Measurements from ENCODE around the gene SDF2L1. TPM values are rescaled to one million over a fixed set of nuclear protein-coding genes. Genes with fewer than 3 reads are reported as not detected.
A peak's percentile ranks its signal among the peaks of the same experiment; 100 is the strongest.
"Not testable (repeated sequence)": the region's sequence is repeated elsewhere in the genome, so short reads cannot be mapped to it uniquely, and the experiment has no call there.

The SDF2L1 gene
- total RNA-seq, 5 donors from 2014 or later (not counting 1 experiment from before 2014, with no cell fraction given) = 22.1 to 55.4 (median 50.2) TPM

- H3K27me3 ChIP-seq (replicated peaks in 1 of 2; ENCODE audit: control insufficient read depth in 2 of 2, extremely low read depth in 1 of 2, insufficient read depth in 2 of 2, low read length in 1 of 2); H3K4me3 Mint-ChIP-seq; H3K27me3 Mint-ChIP-seq; H3K27ac ChIP-seq (ENCODE audit: low read length); H3K9me3 Mint-ChIP-seq; POLR2A ChIA-PET; ATAC-seq (replicated peaks in 1 of 4); H3K9me3 ChIP-seq; H3K4me3 ChIP-seq (ENCODE audit: control insufficient read depth in 1 of 2, extremely low read depth in 1 of 2, low read length in 1 of 2); DNase-seq: not testable (repeated sequence)
- 100% methylated on average over 6 of the region's 11 CpGs for WGBS (ENCODE audit: insufficient coverage)
- H3K4me1 Mint-ChIP-seq = peaks cover 26 to 41% (median 40%) of the 10 kb centered on the region in 3 donors
- H3K36me3 Mint-ChIP-seq = peaks cover 28% of the 10 kb centered on the region
- CTCF ChIA-PET = interaction anchor here in 1 of 2 donors (1.0 kb wide), 1 partner anchor 20 kb away, joined by 3 read pairs; no protein-coding TSS in a partner anchor
- H3K4me1 ChIP-seq (ENCODE audit: control insufficient read depth in 1 of 2, extremely low read depth in 1 of 2, insufficient read depth in 2 of 2, low read length in 2 of 2) = peaks cover 0 to 18% of the 10 kb centered on the region in 2 experiments
- peaks cover 0 to 41% of the 10 kb centered on the region in 2 donors for H3K36me3 ChIP-seq (ENCODE audit: control insufficient read depth in 2 of 2, extremely low read depth in 1 of 2, insufficient read depth in 1 of 2, low read length in 1 of 2)
- peak overlapping the region in 1 of 2 donors; percentile 22 for H3K27ac Mint-ChIP-seq
Measured at GRCh38 chr22:21609556-21610157, 32.4 kb upstream of the SDF2L1 start.

DNA sequence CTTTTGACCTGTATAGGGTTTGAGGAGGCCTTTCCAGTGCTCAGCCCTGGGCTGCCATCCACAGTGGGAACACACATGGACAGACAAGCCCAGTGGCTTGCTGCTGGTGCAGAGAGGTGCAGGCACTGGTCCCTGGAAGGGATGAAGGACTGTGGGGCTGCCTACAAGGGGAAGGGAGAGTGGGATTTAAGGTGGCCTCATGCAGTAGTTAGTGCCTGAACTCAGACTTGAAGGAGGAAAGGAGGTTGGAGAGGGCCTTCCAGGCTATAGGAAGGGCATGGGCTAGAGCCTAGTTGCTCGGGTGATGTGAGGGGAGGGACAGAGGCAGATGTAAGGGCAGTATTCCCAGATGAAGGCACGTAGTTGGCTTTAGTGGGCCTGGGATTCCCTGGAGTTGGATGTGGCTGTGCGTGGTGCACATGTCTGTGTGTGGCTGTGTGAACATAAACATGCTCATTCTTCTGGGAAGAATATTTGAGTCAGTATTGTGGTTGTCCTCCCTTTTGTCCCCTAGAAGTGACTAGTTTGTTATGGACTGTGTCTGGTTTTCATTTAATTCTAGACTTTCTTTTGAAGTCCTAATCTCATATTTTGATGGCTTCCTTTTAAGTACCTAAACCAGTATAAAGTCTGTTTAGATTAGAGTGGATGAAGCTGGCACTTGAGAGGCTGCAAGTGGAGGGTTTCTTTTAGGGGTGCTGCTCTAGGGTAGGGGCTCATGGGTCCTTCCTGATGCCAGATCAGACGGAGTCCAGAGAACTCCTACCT, 30.7 kb upstream of the SDF2L1 start:
- no peaks in the 10 kb centered on the region for H3K27me3 ChIP-seq (replicated peaks in 1 of 2; ENCODE audit: control insufficient read depth in 2 of 2, extremely low read depth in 1 of 2, insufficient read depth in 2 of 2, low read length in 1 of 2)
- H3K4me3 Mint-ChIP-seq = no peak overlapping the region
- no peak overlapping the region for H3K4me3 ChIP-seq (ENCODE audit: control insufficient read depth in 1 of 2, extremely low read depth in 1 of 2, low read length in 1 of 2)
- H3K9me3 ChIP-seq = no peaks in the 10 kb centered on the region
- peaks cover 22 to 40% (median 37%) of the 10 kb centered on the region in 3 donors for H3K4me1 Mint-ChIP-seq
- CTCF ChIA-PET = no interaction called here
- H3K36me3 ChIP-seq (ENCODE audit: control insufficient read depth in 2 of 2, extremely low read depth in 1 of 2, insufficient read depth in 1 of 2, low read length in 1 of 2) = peaks cover 0 to 44% of the 10 kb centered on the region in 2 donors
- H3K4me1 ChIP-seq (ENCODE audit: control insufficient read depth in 1 of 2, extremely low read depth in 1 of 2, insufficient read depth in 2 of 2, low read length in 2 of 2) = peaks cover 0 to 12% of the 10 kb centered on the region in 2 experiments
- no peaks in the 10 kb centered on the region for H3K9me3 Mint-ChIP-seq
- H3K27ac ChIP-seq (ENCODE audit: low read length) = no peak overlapping the region
- peak overlapping the region; percentile 28 to 72 for H3K27ac Mint-ChIP-seq
- H3K36me3 Mint-ChIP-seq = peaks cover 28% of the 10 kb centered on the region
- POLR2A ChIA-PET = no interaction called here
- ATAC-seq (replicated peaks in 1 of 4) = no peak
- WGBS (ENCODE audit: insufficient coverage) = 97% methylated on average over 2 of the region's 4 CpGs
- DNase-seq = no peak
- H3K27me3 Mint-ChIP-seq = no peaks in the 10 kb centered on the region

DNA sequence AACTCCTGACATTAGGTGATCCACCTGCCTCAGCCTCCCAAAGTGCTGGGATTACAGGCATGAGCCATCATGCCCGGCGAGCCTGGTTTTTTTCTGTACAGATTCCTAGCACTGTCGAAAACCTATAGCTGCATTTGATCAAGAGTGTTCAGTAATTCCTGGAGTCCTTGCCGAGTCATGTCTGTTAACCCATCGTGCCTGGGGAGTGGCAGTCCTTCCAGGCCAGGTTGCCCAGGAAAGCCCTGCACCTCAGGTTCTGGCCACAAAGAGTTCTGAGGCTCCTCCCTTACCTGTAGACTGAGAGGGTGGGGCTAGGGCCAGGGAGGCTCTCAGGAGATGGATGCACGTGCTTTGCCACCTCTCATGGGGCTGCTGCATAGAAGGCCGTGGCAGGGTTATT, 29.2 kb upstream of the SDF2L1 start:
- ChIA-PET CTCF (no interaction called here), POLR2A (no interaction called here)
- H3K27me3 Mint-ChIP-seq = no peaks in the 10 kb centered on the region
- DNase-seq = no peak
- WGBS (ENCODE audit: insufficient coverage) = 96% methylated on average over 5 of the region's 7 CpGs
- peaks cover 0 to 44% of the 10 kb centered on the region in 2 donors for H3K36me3 ChIP-seq (ENCODE audit: control insufficient read depth in 2 of 2, extremely low read depth in 1 of 2, insufficient read depth in 1 of 2, low read length in 1 of 2)
- H3K36me3 Mint-ChIP-seq = peaks cover 27% of the 10 kb centered on the region
- no peak overlapping the region for H3K27ac ChIP-seq (ENCODE audit: low read length)
- H3K9me3 Mint-ChIP-seq = no peaks in the 10 kb centered on the region
- ATAC-seq (replicated peaks in 1 of 4) = no peak
- H3K9me3 ChIP-seq = no peaks in the 10 kb centered on the region
- no peaks in the 10 kb centered on the region for H3K27me3 ChIP-seq (replicated peaks in 1 of 2; ENCODE audit: control insufficient read depth in 2 of 2, extremely low read depth in 1 of 2, insufficient read depth in 2 of 2, low read length in 1 of 2)
- peaks cover 26 to 34% (median 33%) of the 10 kb centered on the region in 3 donors for H3K4me1 Mint-ChIP-seq
- H3K4me3 Mint-ChIP-seq = no peak overlapping the region
- no peak overlapping the region for H3K4me3 ChIP-seq (ENCODE audit: control insufficient read depth in 1 of 2, extremely low read depth in 1 of 2, low read length in 1 of 2)
- peaks cover 0 to 9% of the 10 kb centered on the region in 2 experiments for H3K4me1 ChIP-seq (ENCODE audit: control insufficient read depth in 1 of 2, extremely low read depth in 1 of 2, insufficient read depth in 2 of 2, low read length in 2 of 2)
- peak overlapping the region in 1 of 2 donors; percentile 12 for H3K27ac Mint-ChIP-seq

GRCh38 chr22:21613553-21614233, 28.4 kb upstream of the SDF2L1 start:
- H3K36me3 Mint-ChIP-seq = peaks cover 27% of the 10 kb centered on the region

DNA sequence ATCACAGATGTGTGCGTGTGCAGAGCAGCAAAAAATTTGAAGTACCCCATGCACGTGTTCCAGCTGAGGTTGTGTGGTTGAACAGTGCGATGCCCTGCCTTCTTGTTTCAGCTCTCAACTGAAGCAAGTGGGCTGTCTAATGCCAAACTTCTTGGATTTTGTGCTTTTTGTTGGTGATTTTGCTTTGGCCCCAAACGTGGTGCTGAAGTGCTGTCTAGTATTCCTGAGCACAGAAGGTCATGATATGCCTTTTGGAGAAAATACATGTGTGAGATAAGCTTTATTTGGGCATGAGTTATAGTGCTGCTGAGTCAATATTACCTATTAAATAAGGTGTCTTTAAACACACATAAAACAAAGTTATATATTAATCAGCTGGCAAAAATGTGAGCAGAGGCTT, 26.4 kb upstream of the SDF2L1 start:
- no peak overlapping the region for H3K4me3 ChIP-seq (ENCODE audit: control insufficient read depth in 1 of 2, extremely low read depth in 1 of 2, low read length in 1 of 2)
- Mint-ChIP-seq H3K9me3 (no peaks in the 10 kb centered on the region), H3K4me3 (no peak overlapping the region), H3K4me1 (peaks cover 26 to 39% (median 36%) of the 10 kb centered on the region in 3 donors), H3K27me3 (no peaks in the 10 kb centered on the region), H3K36me3 (peaks cover 25% of the 10 kb centered on the region), H3K27ac (peak overlapping the region in 1 of 2 donors; percentile 11)
- ChIA-PET CTCF (no interaction called here), POLR2A (interaction anchor here in 1 of 2 donors (0.9 kb wide), 1 partner anchor 46 kb away, joined by 3 read pairs; no protein-coding TSS in a partner anchor)
- no peaks in the 10 kb centered on the region for H3K9me3 ChIP-seq
- peaks cover 0 to 47% of the 10 kb centered on the region in 2 donors for H3K36me3 ChIP-seq (ENCODE audit: control insufficient read depth in 2 of 2, extremely low read depth in 1 of 2, insufficient read depth in 1 of 2, low read length in 1 of 2)
- no peak overlapping the region for H3K27ac ChIP-seq (ENCODE audit: low read length)
- DNase-seq = no peak
- H3K4me1 ChIP-seq (ENCODE audit: control insufficient read depth in 1 of 2, extremely low read depth in 1 of 2, insufficient read depth in 2 of 2, low read length in 2 of 2) = peaks cover 0 to 9% of the 10 kb centered on the region in 2 experiments
- no peak for ATAC-seq (replicated peaks in 1 of 4)
- H3K27me3 ChIP-seq (replicated peaks in 1 of 2; ENCODE audit: control insufficient read depth in 2 of 2, extremely low read depth in 1 of 2, insufficient read depth in 2 of 2, low read length in 1 of 2) = no peaks in the 10 kb centered on the region
- WGBS (ENCODE audit: insufficient coverage) = 100% methylated on average over 3 of the region's 4 CpGs

More at GRCh38 chr22:21613553-21614233, 28.4 kb upstream of the SDF2L1 start:
- no peaks in the 10 kb centered on the region for H3K27me3 Mint-ChIP-seq
- H3K4me3 Mint-ChIP-seq = no peak overlapping the region
- Histone ChIP-seq H3K27me3 (replicated peaks in 1 of 2; ENCODE audit: control insufficient read depth in 2 of 2, extremely low read depth in 1 of 2, insufficient read depth in 2 of 2, low read length in 1 of 2) (no peaks in the 10 kb centered on the region), H3K27ac (ENCODE audit: low read length) (no peak overlapping the region), H3K4me1 (ENCODE audit: control insufficient read depth in 1 of 2, extremely low read depth in 1 of 2, insufficient read depth in 2 of 2, low read length in 2 of 2) (peaks cover 0 to 9% of the 10 kb centered on the region in 2 experiments), H3K36me3 (ENCODE audit: control insufficient read depth in 2 of 2, extremely low read depth in 1 of 2, insufficient read depth in 1 of 2, low read length in 1 of 2) (peaks cover 0 to 47% of the 10 kb centered on the region in 2 donors), H3K9me3 (no peaks in the 10 kb centered on the region), H3K4me3 (ENCODE audit: control insufficient read depth in 1 of 2, extremely low read depth in 1 of 2, low read length in 1 of 2) (no peak overlapping the region)
- CTCF ChIA-PET = interaction anchor here in 1 of 2 donors (0.6 kb wide), 1 partner anchor 49 kb away, joined by 3 read pairs; no protein-coding TSS in a partner anchor
- H3K9me3 Mint-ChIP-seq = no peaks in the 10 kb centered on the region
- ATAC-seq (replicated peaks in 1 of 4) = no peak
- peak overlapping the region in 1 of 2 donors; percentile 52 for H3K27ac Mint-ChIP-seq
- peaks cover 26 to 34% (median 32%) of the 10 kb centered on the region in 3 donors for H3K4me1 Mint-ChIP-seq
- WGBS (ENCODE audit: insufficient coverage) = 67% methylated on average over 1 of the region's 4 CpGs
- no peak for DNase-seq
- POLR2A ChIA-PET = no interaction called here

- POLR2A ChIA-PET = interaction anchor here (0.5 to 0.6 kb wide), 2 partner anchors 13 to 16 kb away, joined by 3 to 14 read pairs; no protein-coding TSS in a partner anchor
- peak overlapping the region; percentile 19 to 49 for H3K27ac Mint-ChIP-seq
- 100% methylated on average over 1 of the region's 6 CpGs for WGBS (ENCODE audit: insufficient coverage)
Measured at GRCh38 chr22:21617337-21617736, 24.8 kb upstream of the SDF2L1 start.

More at GRCh38 chr22:21617337-21617736, 24.8 kb upstream of the SDF2L1 start:
- H3K4me1 ChIP-seq (ENCODE audit: control insufficient read depth in 1 of 2, extremely low read depth in 1 of 2, insufficient read depth in 2 of 2, low read length in 2 of 2); H3K4me3 ChIP-seq (ENCODE audit: control insufficient read depth in 1 of 2, extremely low read depth in 1 of 2, low read length in 1 of 2); H3K27me3 Mint-ChIP-seq; H3K27ac ChIP-seq (ENCODE audit: low read length); H3K27me3 ChIP-seq (replicated peaks in 1 of 2; ENCODE audit: control insufficient read depth in 2 of 2, extremely low read depth in 1 of 2, insufficient read depth in 2 of 2, low read length in 1 of 2); ATAC-seq (replicated peaks in 1 of 4); H3K9me3 Mint-ChIP-seq; H3K4me3 Mint-ChIP-seq; H3K9me3 ChIP-seq; DNase-seq; CTCF ChIA-PET: not testable (repeated sequence)
- Mint-ChIP-seq H3K4me1 (peaks cover 19 to 35% (median 29%) of the 10 kb centered on the region in 3 donors), H3K36me3 (peaks cover 17% of the 10 kb centered on the region)
- H3K36me3 ChIP-seq (ENCODE audit: control insufficient read depth in 2 of 2, extremely low read depth in 1 of 2, insufficient read depth in 1 of 2, low read length in 1 of 2) = peaks cover 0 to 43% of the 10 kb centered on the region in 2 donors

Measured in T-cell (primary cell).